GM18858 (cell line): ENCODE measurements around the gene IVNS1ABP.
"Not testable (repeated sequence)": the region's sequence is repeated elsewhere in the genome, so short reads cannot be mapped to it uniquely, and the experiment has no call there.

Experiments used
- ATAC-seq: cut with Tn5 transposase; IDR thresholded peaks from one replicate; pipeline ENCODE4 v1.9.1; 2021; ENCODE audit not compliant: unreplicated experiment

Gene IVNS1ABP

GRCh38 chr1:185334182-185334581 lies 17.1 kb upstream of the IVNS1ABP start:
- ATAC-seq = no peak

DNA sequence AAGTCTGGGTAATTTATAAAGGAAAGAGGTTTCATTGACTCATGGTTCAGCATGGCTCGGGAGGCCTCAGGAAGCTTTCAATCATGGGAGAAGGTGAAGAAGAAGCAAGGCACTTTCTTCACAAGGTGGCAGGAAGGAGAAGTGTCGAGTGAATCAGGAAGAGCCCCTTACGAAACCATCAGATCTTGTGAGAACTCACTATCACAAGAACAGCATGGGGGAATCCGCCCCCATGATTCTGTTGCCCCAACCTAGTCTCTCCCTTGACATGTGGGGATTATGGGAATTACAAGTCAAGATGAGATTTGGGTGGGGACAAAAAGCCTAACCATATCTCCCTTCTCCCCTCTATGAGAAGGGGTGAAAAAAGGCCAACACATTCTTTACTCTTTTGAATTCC lies 11.2 kb upstream of the IVNS1ABP start:
- no peak for ATAC-seq

DNA sequence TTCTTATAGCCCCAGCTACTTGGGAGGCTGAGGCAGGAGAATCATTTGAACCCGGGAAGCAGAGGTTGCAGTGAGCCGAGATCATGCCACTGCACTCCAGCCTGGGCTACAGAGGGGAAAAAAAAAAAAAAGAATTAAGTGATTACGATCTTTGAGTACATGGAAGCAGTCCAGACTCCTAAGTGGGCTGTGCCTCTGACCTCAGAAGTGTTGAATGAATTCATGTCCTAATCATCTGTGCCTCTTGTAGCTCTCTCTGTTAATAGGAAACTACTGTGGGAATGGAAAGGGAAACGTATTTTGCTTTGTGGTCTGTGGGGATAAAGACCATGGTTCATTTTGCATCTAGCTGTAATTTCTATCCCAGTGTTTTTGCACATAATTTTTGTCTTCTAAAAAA lies 8.4 kb upstream of the IVNS1ABP start:
- ATAC-seq = no peak

DNA sequence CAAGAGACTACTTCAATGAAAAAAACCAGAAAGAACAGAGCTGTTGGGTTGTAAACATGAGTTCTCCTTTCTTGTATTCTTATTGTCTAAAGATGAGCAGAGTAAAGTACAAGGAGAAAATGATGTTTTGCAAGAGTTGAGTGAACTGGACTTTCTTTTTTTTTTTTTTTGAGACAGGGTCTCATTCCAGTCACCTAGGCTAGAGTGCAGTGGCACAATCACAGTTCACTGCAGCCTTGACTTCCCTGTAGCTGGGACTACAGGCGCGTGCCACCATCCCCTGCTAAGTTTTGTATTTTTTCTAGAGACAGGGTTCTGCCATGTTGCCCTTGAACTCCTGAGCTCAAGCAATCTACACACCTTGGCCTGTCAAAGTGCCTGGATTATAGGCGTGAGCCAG lies 7.1 kb upstream of the IVNS1ABP start:
- ATAC-seq = no peak

DNA sequence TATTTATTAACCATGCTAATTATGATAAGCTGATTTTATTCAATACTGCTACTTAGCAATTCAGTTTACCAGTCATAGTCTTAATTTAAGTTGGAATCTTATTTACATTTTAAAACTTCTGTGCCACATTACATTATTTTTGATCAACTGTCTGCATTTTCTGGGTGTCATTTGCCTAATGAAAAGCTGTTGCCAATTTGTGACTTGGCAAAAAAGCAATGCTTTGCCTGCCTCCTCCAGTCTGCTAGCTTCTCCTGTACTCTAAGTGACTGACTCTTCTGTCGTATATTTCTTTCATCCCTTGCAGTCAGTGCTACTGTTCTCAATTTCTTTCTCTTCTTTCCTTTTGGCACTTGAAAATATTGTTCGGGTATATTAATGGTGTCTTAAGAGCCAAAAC lies 5.6 kb upstream of the IVNS1ABP start:
- ATAC-seq = no peak

- ATAC-seq = not testable (repeated sequence)
Measured at GRCh38 chr1:185321653-185322221, 4.7 kb upstream of the IVNS1ABP start.

DNA sequence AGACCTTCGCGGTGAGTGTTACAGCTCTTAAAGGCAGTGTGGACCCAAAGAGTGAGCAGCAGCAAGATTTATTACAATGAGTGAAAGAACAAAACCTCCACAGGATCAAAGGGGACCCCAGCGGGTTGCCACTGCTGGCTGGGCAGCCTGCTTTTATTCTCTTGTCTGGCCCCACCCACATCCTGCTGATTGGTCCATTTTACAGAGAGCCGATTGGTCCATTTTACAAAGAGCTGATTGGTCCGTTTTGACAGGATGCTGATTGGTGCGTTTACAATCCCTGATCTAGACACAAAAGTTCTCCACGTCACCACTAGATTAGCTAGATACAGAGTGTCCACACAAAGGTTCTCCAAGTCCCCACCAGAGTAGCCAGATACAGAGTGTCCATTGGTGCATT lies 4.1 kb upstream of the IVNS1ABP start:
- not testable (repeated sequence) for ATAC-seq

GRCh38 chr1:185319139-185319475 lies 2.1 kb upstream of the IVNS1ABP start:
- ATAC-seq = no peak

DNA sequence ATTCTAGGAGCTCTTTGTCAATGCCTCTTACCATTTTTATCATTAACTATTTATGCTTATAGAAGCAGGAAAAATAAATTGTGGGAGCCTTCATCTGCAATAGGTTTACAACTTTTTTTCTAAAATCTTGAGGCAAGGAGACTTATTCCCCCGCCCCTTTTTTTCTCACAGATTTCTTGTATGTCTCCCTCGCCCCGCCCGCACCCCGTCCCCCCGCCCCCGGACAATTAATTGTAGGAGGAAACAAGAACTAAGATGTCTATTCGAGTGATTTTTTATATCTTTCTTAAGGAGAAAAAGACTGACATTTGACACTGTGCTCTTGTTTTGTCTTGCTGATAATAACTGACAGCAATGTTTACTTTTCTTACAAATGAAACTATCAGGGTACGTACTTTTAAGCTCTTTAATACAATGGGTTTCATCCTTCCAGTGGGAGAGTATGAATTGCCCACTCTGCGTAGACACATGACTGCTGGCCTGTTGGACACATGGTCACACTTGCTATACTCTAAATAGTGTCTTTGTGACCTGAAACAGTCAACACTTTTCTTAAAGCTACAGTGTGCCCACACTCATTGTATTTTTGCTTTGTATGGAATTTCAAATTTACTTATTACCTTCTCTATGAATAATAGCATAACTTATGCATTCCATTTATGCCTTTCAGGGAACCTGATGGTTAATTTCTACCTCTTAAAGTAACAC lies 1.5 kb upstream of the IVNS1ABP start:
- ATAC-seq = no peak

- ATAC-seq = peak; percentile 46
Measured at GRCh38 chr1:185317886-185318310, 855 bp upstream of the IVNS1ABP start.

DNA sequence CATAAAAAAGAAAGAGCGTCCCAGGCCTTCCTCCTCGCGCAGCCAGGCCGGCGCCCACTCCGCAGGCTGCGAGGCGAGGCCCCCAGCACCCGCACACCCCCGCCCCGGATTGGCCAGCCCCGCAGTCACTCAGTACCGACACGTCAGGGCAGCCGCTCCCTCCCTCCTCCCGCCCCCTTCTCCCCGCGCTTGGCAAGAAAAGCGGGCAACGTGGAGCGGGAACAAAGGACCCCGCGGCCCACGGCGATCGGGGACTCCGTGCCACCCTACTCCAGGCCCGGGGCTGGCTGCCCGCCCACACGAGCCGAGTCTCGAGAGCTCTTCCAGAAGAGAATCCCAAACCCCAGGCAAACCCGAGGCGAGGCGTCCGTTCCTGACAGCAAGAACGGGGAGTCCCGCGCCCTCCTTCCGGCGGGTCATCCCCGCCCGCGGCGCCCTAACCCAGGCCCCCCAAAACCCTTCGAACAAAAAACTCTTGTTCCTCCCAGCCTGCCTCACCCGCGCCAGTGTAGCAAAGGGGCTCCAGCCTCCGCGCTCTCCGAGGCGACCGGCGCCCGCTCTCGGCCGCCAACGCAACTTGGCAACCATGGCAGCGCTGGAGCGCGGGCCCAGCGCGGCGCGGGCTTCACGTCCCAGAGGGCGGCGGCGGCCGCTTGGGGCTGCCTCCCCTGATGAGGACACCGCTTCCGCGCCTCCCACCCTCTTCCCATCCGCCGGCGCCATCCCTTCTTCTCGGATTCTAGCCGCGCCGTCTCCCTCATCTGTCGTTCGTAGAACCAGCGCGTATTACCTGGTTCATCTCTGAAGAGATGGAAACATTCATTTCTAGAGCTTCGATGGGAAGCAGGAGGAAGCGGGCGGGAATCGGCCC lies 645 bp downstream of the IVNS1ABP start:
- ATAC-seq = peak; percentile 20

- ATAC-seq = no peak
Measured at GRCh38 chr1:185315445-185316071, 1.5 kb downstream of the IVNS1ABP start.

GRCh38 chr1:185314411-185314810 lies 2.6 kb downstream of the IVNS1ABP start:
- ATAC-seq = no peak

DNA sequence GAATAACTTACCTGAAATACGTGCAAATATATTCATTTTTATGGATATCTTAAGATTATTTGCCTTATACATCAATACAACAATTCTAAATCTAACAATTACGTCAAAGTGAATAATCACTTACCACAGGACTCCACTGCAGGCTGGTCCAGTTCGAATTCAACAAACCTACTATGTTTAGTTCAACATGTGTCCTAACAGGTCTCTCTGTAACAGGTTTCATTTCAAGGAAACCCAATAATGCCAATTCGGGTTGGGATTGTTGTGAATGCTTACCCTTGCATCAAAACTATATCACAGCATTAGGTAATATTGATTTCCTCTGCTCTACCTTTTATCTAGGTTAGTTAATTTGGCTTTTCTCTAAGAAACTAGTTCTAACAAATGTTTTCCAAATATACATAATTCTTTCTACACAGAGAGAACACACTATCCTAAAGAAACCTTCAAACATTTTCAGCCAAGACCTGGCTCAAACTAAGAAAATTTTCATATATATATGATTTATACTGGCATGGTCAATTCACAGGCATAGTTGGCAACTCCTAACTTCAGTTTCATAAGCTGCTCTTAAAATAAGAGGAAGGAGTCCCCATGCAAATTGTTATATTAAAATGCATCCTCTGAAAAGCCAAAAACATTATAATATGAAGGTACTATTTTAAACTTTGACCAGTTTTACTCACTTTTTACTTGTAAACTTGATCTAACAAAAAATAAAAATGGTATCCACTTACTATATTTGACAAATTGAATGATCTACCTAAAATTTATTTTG lies 4.5 kb downstream of the IVNS1ABP start:
- no peak for ATAC-seq

DNA sequence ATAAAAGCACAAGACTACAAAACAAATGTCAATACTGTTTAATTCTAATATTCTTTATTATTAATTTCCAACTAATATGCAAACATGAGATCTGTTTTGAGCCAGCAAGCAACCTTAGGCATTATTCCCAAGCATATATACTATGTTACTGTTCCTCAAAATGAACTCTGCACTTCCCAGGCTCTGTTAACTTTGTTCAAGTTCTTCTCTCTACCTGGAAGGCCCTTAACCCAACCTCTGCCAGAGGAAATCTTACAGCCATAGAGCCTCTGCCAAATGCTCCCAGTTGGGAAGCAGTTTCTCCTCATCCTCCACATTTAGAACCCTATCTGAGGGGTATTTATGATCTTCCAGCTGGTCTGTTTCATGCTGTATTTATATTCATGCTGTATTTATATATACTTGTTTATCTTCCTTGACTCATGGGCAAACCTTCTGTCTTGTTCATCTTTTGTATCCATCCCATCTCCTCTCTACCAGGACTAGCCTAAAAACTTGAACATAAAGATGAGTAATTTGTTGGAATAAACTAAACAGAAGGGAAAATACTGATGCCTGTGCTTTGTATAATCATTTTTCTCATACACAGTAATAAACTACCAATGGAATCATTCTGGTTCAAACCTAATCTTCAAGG lies 5.3 kb downstream of the IVNS1ABP start:
- ATAC-seq = no peak

- no peak for ATAC-seq
Measured at GRCh38 chr1:185309566-185309965, 7.5 kb downstream of the IVNS1ABP start.

- no peak for ATAC-seq
Measured at GRCh38 chr1:185308126-185308525, 8.9 kb downstream of the IVNS1ABP start.

DNA sequence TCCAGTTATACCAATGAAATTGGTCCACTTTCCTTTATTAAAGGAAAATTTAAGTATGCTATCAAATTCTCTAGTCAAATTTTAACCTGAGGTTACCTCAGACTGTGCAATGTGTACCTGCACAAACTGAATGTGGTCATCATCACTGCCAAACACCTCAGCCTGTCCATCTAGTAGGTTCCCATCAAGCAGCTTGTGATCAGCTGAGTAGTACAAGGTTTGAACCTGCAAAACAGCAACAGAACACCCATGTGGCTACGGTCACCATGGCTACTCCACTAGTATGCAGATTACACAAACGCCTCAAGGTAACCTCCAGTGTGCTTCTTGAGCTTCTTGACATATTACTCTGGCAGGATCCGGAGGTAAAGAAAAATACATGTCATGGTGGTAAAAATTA lies 11.6 kb downstream of the IVNS1ABP start:
- no peak for ATAC-seq

GRCh38 chr1:185300152-185300551 lies 16.9 kb downstream of the IVNS1ABP start:
- no peak for ATAC-seq

DNA sequence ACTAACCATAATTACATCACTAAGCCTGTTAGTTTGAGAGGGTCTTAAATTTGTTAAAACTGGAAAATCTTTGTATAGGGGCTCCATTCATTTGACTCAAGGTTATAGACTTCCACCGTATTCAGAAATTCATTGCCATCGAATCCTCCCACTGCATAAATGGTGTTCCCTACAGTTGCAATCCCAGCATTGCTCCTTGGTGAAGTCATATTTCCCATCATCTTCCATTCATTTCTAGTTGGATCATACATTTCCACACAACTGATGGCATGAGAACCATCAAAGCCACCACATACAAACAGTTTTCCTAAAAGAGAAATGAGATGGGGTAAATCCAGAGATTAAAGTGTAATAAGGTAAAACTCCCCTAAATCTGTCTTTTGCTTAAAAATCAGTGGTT lies 19.1 kb downstream of the IVNS1ABP start:
- ATAC-seq = no peak
